Right lung (tissue), 5 donors: ENCODE results near the gene NCSTN. TPM values are rescaled to one million over a fixed set of nuclear protein-coding genes. Genes with fewer than 3 reads are reported as not detected.

ENCODE experiments used
- DNase-seq, 2 donors: peaks; one replicate each; pipeline ENCODE4 v3.0.0-alpha.2; 2013
- polyA plus RNA-seq, 5 donors: library from polyadenylated mRNA; unstranded; fragments of 120-200 nt; gene quantifications; one replicate each; pipeline versions ENCODE4 v1.2.1 to v1.2.3, GENCODE V29; 2013; ENCODE audit warnings: inconsistent platforms in 1 of 5, low replicate concordance in 1 of 5; ENCODE audit not compliant: insufficient read length in 5 of 5, insufficient read depth in 1 of 5

Gene NCSTN
- polyA plus RNA-seq, 5 donors = 97.9 to 125 (median 120) TPM

GRCh38 chr1:160346463-160346862, 3.3 kb downstream of the NCSTN start:
- no peak for DNase-seq

GRCh38 chr1:160346958-160347357, 3.8 kb downstream of the NCSTN start:
- no peak for DNase-seq

GRCh38 chr1:160351629-160352028, 8.4 kb downstream of the NCSTN start:
- no peak for DNase-seq

- no peak for DNase-seq
These were observed 9.4 kb downstream of the NCSTN start for GRCh38 chr1:160352555-160352954.

GRCh38 chr1:160353223-160353622, 10.0 kb downstream of the NCSTN start:
- no peak for DNase-seq

GRCh38 chr1:160354388-160354985, 11.3 kb downstream of the NCSTN start:
- DNase-seq = no peak

- no peak for DNase-seq
These were observed 14.3 kb downstream of the NCSTN start for GRCh38 chr1:160357286-160358002.

GRCh38 chr1:160358073-160358472, 14.9 kb downstream of the NCSTN start:
- no peak for DNase-seq

GRCh38 chr1:160359559-160360226, 16.5 kb downstream of the NCSTN start:
- DNase-seq = no peak

GRCh38 chr1:160360227-160360695, 17.1 kb downstream of the NCSTN start:
- no peak for DNase-seq

GRCh38 chr1:160361199-160361598, 18.0 kb downstream of the NCSTN start:
- no peak for DNase-seq

GRCh38 chr1:160361814-160362167, 18.6 kb downstream of the NCSTN start:
- DNase-seq = no peak

- no peak for DNase-seq
These were observed 19.2 kb downstream of the NCSTN start for GRCh38 chr1:160362168-160362957.

GRCh38 chr1:160363010-160363409, 19.8 kb downstream of the NCSTN start:
- no peak for DNase-seq

- DNase-seq = no peak
These were observed 21.0 kb downstream of the NCSTN start for GRCh38 chr1:160363951-160364735.

- DNase-seq = no peak
These were observed 22.1 kb downstream of the NCSTN start for GRCh38 chr1:160365325-160365724.

GRCh38 chr1:160366731-160367515, 23.7 kb downstream of the NCSTN start, which contains the start of gene NHLH1:
TSS of gene NHLH1 (plus strand) at chr1:160367071. CDS start at chr1:160370732, 3,661 bp downstream.
- DNase-seq = no peak

- no peak for DNase-seq
These were observed 24.3 kb downstream of the NCSTN start for GRCh38 chr1:160367516-160367900.

- DNase-seq = no peak
These were observed 25.0 kb downstream of the NCSTN start for GRCh38 chr1:160367934-160368923.
